Nephron progenitor cell (in vitro differentiated cells): Measurements from ENCODE around the gene ATP9A.

Source experiments
- DNase-seq: peaks from one replicate; pipeline ENCODE4 v3.0.0; 2021
- H3K27ac Mint-ChIP-seq: 2 replicates; pipeline ENCODE4 v1.8.0; 2021; ENCODE audit warnings: mild to moderate bottlenecking, moderate library complexity, mixed read lengths
- H3K27me3 Mint-ChIP-seq: 2 replicates; pipeline ENCODE4 v1.8.0; 2021; ENCODE audit warnings: mild to moderate bottlenecking, low read depth, mixed read lengths; ENCODE audit not compliant: poor library complexity
- H3K36me3 Mint-ChIP-seq: 2 replicates; pipeline ENCODE4 v1.8.0; 2021; ENCODE audit warnings: low read depth, mixed read lengths
- H3K4me1 Mint-ChIP-seq: 2 replicates; pipeline ENCODE4 v1.8.0; 2021; ENCODE audit warnings: mixed read lengths
- H3K4me3 Mint-ChIP-seq: 2 replicates; pipeline ENCODE4 v1.8.0; 2021; ENCODE audit warnings: mild to moderate bottlenecking, moderate library complexity, mixed read lengths
- H3K9me3 Mint-ChIP-seq: 2 replicates; pipeline ENCODE4 v1.8.0; 2021; ENCODE audit warnings: mild to moderate bottlenecking, moderate library complexity, mixed read lengths
- CTCF ChIP-seq: fragments of 200-600 bp; sonication (generic); IDR thresholded peaks from 2 replicates; pipeline ENCODE4 v1.5.0; 2021; ENCODE audit warnings: antibody characterized with exemption

The ATP9A gene

GRCh38 chr20:51628533-51629398, 139.4 kb downstream of the ATP9A start:
- TF ChIP-seq CTCF = no peak
- H3K4me1 Mint-ChIP-seq = peaks cover 14% of the 10 kb centered on the region
- H3K9me3 Mint-ChIP-seq = no peaks in the 10 kb centered on the region
- H3K36me3 Mint-ChIP-seq = peaks cover 44% of the 10 kb centered on the region
- H3K27ac Mint-ChIP-seq = peak overlapping the region; percentile 39
- DNase-seq = no peak
- no peak overlapping the region for H3K4me3 Mint-ChIP-seq
- peaks cover 6% of the 10 kb centered on the region for H3K27me3 Mint-ChIP-seq

DNA sequence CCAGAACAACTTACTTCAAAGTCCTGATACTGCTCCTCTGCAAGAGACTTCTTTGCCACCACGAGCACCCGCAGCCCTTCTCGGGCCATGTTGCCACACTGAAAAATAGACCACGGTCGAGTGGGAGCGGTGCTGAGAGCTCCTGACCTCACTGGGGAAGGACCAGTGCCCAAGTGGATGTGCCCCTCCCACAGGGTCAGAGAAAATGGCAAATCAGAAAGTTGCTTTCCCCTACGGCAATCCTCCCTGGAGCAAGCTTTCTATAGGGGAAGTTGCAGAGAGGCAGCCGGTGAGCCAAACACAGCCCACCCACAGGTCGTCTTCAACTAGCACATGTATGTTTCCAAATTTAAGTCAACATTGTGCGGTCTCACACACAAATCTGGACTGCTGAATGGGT, 140.6 kb downstream of the ATP9A start:
- peaks cover 45% of the 10 kb centered on the region for H3K36me3 Mint-ChIP-seq
- no peak for TF ChIP-seq CTCF
- no peak overlapping the region for H3K27ac Mint-ChIP-seq
- no peak overlapping the region for H3K4me3 Mint-ChIP-seq
- peaks cover 16% of the 10 kb centered on the region for H3K4me1 Mint-ChIP-seq
- no peak for DNase-seq
- peaks cover 6% of the 10 kb centered on the region for H3K27me3 Mint-ChIP-seq
- H3K9me3 Mint-ChIP-seq = no peaks in the 10 kb centered on the region

GRCh38 chr20:51625105-51625504, 143.1 kb downstream of the ATP9A start:
- peaks cover 40% of the 10 kb centered on the region for H3K36me3 Mint-ChIP-seq
- H3K27ac Mint-ChIP-seq = no peak overlapping the region
- H3K27me3 Mint-ChIP-seq = peaks cover 6% of the 10 kb centered on the region
- TF ChIP-seq CTCF = no peak
- H3K4me1 Mint-ChIP-seq = peaks cover 17% of the 10 kb centered on the region
- DNase-seq = no peak
- H3K4me3 Mint-ChIP-seq = no peak overlapping the region
- H3K9me3 Mint-ChIP-seq = no peaks in the 10 kb centered on the region

DNA sequence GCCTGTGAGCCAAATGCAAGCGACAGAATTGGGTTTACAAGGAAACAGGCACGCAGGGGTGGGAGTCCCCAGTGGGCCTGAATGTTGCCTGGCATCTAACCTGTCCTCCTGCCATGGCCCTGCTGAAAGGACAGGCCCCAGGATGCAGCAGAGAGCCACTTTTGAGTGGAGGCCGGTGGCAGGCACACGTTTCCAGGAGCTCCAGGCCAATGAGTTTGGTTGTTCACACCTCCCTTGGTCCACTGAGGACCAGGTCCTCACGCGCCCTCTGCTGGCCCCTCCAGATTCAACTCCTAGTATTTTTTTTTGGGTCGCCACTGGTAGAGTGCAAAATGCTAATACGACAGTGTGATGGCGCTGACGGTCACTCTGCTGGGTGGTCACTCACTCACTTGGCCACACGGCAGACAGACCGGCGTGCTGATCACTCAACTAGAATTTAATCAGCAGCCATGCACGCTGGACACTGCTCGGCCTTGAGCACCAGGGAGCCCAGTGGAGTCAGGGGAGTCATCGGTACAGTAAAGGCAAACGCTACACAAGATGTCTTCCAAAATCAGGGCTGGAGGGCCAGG, 143.9 kb downstream of the ATP9A start:
- peak; percentile 73 for TF ChIP-seq CTCF
- peak; percentile 82 for DNase-seq
- H3K27me3 Mint-ChIP-seq = peaks cover 6% of the 10 kb centered on the region
- H3K9me3 Mint-ChIP-seq = no peaks in the 10 kb centered on the region
- H3K36me3 Mint-ChIP-seq = peaks cover 35% of the 10 kb centered on the region
- peaks cover 15% of the 10 kb centered on the region for H3K4me1 Mint-ChIP-seq
- no peak overlapping the region for H3K4me3 Mint-ChIP-seq
- no peak overlapping the region for H3K27ac Mint-ChIP-seq

DNA sequence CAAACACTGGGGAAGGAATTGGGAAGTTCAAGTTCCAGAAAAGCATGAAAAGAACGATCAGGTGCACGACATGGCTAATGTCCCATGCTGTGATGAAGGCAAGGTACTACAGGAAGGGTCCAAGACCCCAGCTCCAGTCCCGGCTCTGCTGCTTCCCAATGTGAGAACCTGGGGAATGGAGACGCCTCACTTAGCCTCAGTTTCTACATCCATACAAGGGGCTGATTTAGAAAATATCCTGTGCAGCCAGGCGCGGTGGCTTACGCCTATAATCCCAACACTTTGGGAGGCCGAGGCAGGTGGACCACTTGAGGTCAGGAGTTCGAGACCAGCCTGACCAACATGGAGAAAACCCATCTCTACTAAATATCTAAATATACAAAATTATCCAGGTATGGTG, 144.9 kb downstream of the ATP9A start:
- DNase-seq = no peak
- H3K36me3 Mint-ChIP-seq = peaks cover 33% of the 10 kb centered on the region
- H3K4me3 Mint-ChIP-seq = no peak overlapping the region
- H3K4me1 Mint-ChIP-seq = peaks cover 10% of the 10 kb centered on the region
- no peaks in the 10 kb centered on the region for H3K9me3 Mint-ChIP-seq
- no peak for TF ChIP-seq CTCF
- H3K27me3 Mint-ChIP-seq = peaks cover 6% of the 10 kb centered on the region
- H3K27ac Mint-ChIP-seq = no peak overlapping the region
